WTC11 (cell line): Measurements from ENCODE around the gene OR51E1. TPM values are rescaled to one million over a fixed set of nuclear protein-coding genes. Genes with fewer than 3 reads are reported as not detected.

Experiments
- ATAC-seq: fragments of 200-7000 bp; cut with Tn5 transposase; 2 replicates; pipeline ENCODE4 v1.10.0; 2021; ENCODE audit warnings: mild to moderate bottlenecking, moderate library complexity
- CTCF ChIA-PET: fragments of 300-600 bp; sonication (Branson Sonifier 250); formaldehyde crosslinking; loops from one replicate; lab custom pipeline; 2021; ENCODE audit warnings: antibody characterized with exemption; lab: Charles Lee
- POLR2A ChIA-PET: fragments of 350-600 bp; sonication (Branson Sonifier 250); formaldehyde crosslinking; loops from one replicate; lab custom pipeline; 2021; ENCODE audit warnings: antibody characterized with exemption; lab: Charles Lee
- DNase-seq: peaks from one replicate; pipeline ENCODE4 v3.0.0; 2021; ENCODE audit warnings: low spot score
- H3K27ac Mint-ChIP-seq: 2 replicates; pipeline ENCODE4 v1.8.0; 2021; ENCODE audit warnings: mixed read lengths
- H3K27me3 Mint-ChIP-seq: 2 replicates; pipeline ENCODE4 v1.8.0; 2021; ENCODE audit warnings: low read depth, mild to moderate bottlenecking, moderate library complexity, mixed read lengths
- H3K36me3 Mint-ChIP-seq: 2 replicates; pipeline ENCODE4 v1.8.0; 2021; ENCODE audit warnings: mixed read lengths
- H3K4me1 Mint-ChIP-seq: 2 replicates; pipeline ENCODE4 v1.8.0; 2022; ENCODE audit warnings: mixed read lengths
- H3K4me3 Mint-ChIP-seq: 2 replicates; pipeline ENCODE4 v1.8.0; 2021; ENCODE audit warnings: mild to moderate bottlenecking, moderate library complexity, mixed read lengths
- H3K9me3 Mint-ChIP-seq: 2 replicates; pipeline ENCODE4 v1.8.0; 2021; ENCODE audit warnings: mixed read lengths
- ARID4B ChIP-seq: sonication (generic); formaldehyde crosslinking; IDR thresholded peaks from 2 replicates; pipeline ENCODE4 v1.8.0; 2023; ENCODE audit warnings: missing genetic modification reagents, mild to moderate bottlenecking, borderline replicate concordance
- ATF3 ChIP-seq: sonication (generic); formaldehyde crosslinking; conservative IDR thresholded peaks from 2 replicates; pipeline ENCODE4 v1.8.1; 2022; ENCODE audit warnings: mild to moderate bottlenecking, missing genetic modification reagents
- CBFB ChIP-seq: sonication (generic); formaldehyde crosslinking; IDR thresholded peaks from 2 replicates; pipeline ENCODE4 v1.8.1; 2022; ENCODE audit warnings: mild to moderate bottlenecking, low read depth, missing genetic modification reagents
- EMX1 ChIP-seq: fragments of 250-450 bp; sonication (Bioruptor Pico); IDR thresholded peaks from 2 replicates; pipeline ENCODE4 v1.8.0; 2021; ENCODE audit warnings: mild to moderate bottlenecking
- GRHL2 ChIP-seq: fragments of 250-450 bp; sonication (Bioruptor Pico); IDR thresholded peaks from 2 replicates; pipeline ENCODE4 v1.8.0; 2022; ENCODE audit warnings: mild to moderate bottlenecking, moderate library complexity; ENCODE audit not compliant: insufficient replicate concordance, severe bottlenecking
- GTF2I ChIP-seq: fragments of 250-450 bp; sonication (Bioruptor Pico); conservative IDR thresholded peaks from 2 replicates; pipeline ENCODE4 v1.4.0; 2021; ENCODE audit warnings: mild to moderate bottlenecking
- NR3C1 ChIP-seq: sonication (generic); formaldehyde crosslinking; conservative IDR thresholded peaks from 2 replicates; pipeline ENCODE4 v1.8.1; 2023; ENCODE audit warnings: low read depth, mild to moderate bottlenecking, missing genetic modification reagents
- SP1 ChIP-seq: sonication (generic); formaldehyde crosslinking; conservative IDR thresholded peaks from 2 replicates; pipeline ENCODE4 v1.8.1; 2022; ENCODE audit warnings: missing genetic modification reagents
- TEAD1 ChIP-seq: sonication (generic); formaldehyde crosslinking; IDR thresholded peaks from 2 replicates; pipeline ENCODE4 v1.8.0; 2022; ENCODE audit warnings: mild to moderate bottlenecking, missing genetic modification reagents
- ZBTB21 ChIP-seq: sonication (generic); formaldehyde crosslinking; IDR thresholded peaks from 2 replicates; pipeline ENCODE4 v1.8.1; 2023; ENCODE audit warnings: mild to moderate bottlenecking, missing genetic modification reagents, borderline replicate concordance
- ZNF121 ChIP-seq: sonication (generic); formaldehyde crosslinking; IDR thresholded peaks from 2 replicates; pipeline ENCODE4 v1.8.0; 2023; ENCODE audit warnings: missing genetic modification reagents
- ZNF138 ChIP-seq: sonication (generic); formaldehyde crosslinking; conservative IDR thresholded peaks from 2 replicates; pipeline ENCODE4 v1.8.1; 2022; ENCODE audit warnings: mild to moderate bottlenecking, moderate library complexity, missing genetic modification reagents
- ZNF232 ChIP-seq: sonication (generic); formaldehyde crosslinking; IDR thresholded peaks from 2 replicates; pipeline ENCODE4 v1.8.0; 2022; ENCODE audit warnings: mild to moderate bottlenecking, missing genetic modification reagents
- ZNF317 ChIP-seq: sonication (generic); formaldehyde crosslinking; IDR thresholded peaks from 2 replicates; pipeline ENCODE4 v1.8.1; 2023; ENCODE audit warnings: low read depth, mild to moderate bottlenecking, moderate library complexity, missing genetic modification reagents, borderline replicate concordance
- ZNF423 ChIP-seq: fragments of 250-450 bp; sonication (Bioruptor Pico); IDR thresholded peaks from 2 replicates; pipeline ENCODE4 v2.1.2; 2022; ENCODE audit warnings: mild to moderate bottlenecking, moderate library complexity
- ZNF512 ChIP-seq: sonication (generic); formaldehyde crosslinking; IDR thresholded peaks from 2 replicates; pipeline ENCODE4 v1.8.1; 2022; ENCODE audit warnings: missing genetic modification reagents, borderline replicate concordance
- ZNF671 ChIP-seq: fragments of 250-450 bp; sonication (Bioruptor Pico); IDR thresholded peaks from 2 replicates; pipeline ENCODE4 v1.8.0; 2021; ENCODE audit warnings: mild to moderate bottlenecking
- total RNA-seq: library from RNA; stranded (reverse); gene quantifications from 3 replicates; pipeline ENCODE4 v1.2.3, GENCODE V29; 2021
- TF ChIP-seq, protein P1 (sequence below): fragments of 250-450 bp; sonication (Bioruptor Pico); IDR thresholded peaks from 2 replicates; pipeline ENCODE4 v1.9.0; 2021; ENCODE audit warnings: moderate library complexity, mild to moderate bottlenecking, inconsistent platforms, borderline replicate concordance
- TF ChIP-seq, protein P2 (sequence below): fragments of 200-600 bp; IDR thresholded peaks from 2 replicates; pipeline ENCODE4 v1.8.0; 2022; ENCODE audit warnings: antibody characterized with exemption
- TF ChIP-seq, protein P3 (sequence below): sonication (generic); formaldehyde crosslinking; IDR thresholded peaks from 2 replicates; pipeline ENCODE4 v1.8.0; 2022; ENCODE audit warnings: mild to moderate bottlenecking, missing genetic modification reagents
- TF ChIP-seq, protein P4 (sequence below): sonication (generic); formaldehyde crosslinking; IDR thresholded peaks from 2 replicates; pipeline ENCODE4 v1.8.0; 2023; ENCODE audit warnings: missing genetic modification reagents

The OR51E1 gene
- total RNA-seq, 1 experiment from 2014 or later = not detected

DNA sequence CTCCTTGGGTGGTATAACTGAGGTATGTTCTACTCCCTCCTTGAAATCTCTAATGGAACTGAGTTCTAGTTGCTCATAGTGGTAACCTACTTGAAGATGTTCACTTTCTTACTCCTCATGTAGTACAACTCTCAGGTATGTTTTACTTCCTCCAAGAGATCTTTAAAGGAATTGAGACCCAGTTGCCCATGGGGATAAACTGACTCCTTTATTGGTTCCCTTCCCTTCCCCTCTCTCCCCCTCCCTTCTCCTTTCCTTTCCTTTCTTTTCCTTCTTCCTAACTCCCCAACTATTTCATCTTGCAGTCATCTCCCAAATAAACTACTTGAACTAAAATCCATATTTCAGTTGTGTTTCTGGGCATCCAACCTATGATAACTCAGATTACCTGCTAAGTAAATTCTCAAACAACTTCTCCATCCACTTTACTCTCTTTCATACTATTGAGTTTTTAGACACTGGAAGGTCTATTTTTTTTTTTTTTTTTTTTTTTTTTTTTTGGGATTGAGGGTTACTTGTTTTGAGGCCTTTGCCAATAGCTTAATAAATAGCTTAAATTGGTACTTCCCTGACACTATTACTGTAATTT lies 27.8 kb upstream of the OR51E1 start:
- no peak overlapping the region for H3K4me3 Mint-ChIP-seq
- no peak for ATAC-seq
- CTCF ChIA-PET = no interaction called here
- no peak for DNase-seq
- no peaks in the 10 kb centered on the region for H3K4me1 Mint-ChIP-seq
- POLR2A ChIA-PET = no interaction called here
- H3K36me3 Mint-ChIP-seq = no peaks in the 10 kb centered on the region
- H3K27me3 Mint-ChIP-seq = peaks cover 13% of the 10 kb centered on the region
- TF ChIP-seq ZBTB21 (CRISPR knock-in tag) (no peak), ZNF512 (CRISPR knock-in tag) (no peak), ARID4B (CRISPR knock-in tag) (no peak), ZNF121 (CRISPR knock-in tag) (no peak), ZNF317 (CRISPR knock-in tag) (no peak), ZNF138 (no peak), NR3C1 (no peak), CBFB (CRISPR knock-in tag) (no peak), ZNF423 (no peak), ZNF671 (CRISPR knock-in tag) (no peak)
- TF ChIP-seq, protein P1, sequence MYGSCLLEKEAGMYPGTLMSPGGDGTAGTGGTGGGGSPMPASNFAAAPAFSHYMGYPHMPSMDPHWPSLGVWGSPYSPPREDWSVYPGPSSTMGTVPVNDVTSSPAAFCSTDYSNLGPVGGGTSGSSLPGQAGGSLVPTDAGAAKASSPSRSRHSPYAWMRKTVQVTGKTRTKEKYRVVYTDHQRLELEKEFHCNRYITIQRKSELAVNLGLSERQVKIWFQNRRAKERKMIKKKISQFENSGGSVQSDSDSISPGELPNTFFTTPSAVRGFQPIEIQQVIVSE (CRISPR knock-in tag) = no peak
- TF ChIP-seq, protein P2, sequence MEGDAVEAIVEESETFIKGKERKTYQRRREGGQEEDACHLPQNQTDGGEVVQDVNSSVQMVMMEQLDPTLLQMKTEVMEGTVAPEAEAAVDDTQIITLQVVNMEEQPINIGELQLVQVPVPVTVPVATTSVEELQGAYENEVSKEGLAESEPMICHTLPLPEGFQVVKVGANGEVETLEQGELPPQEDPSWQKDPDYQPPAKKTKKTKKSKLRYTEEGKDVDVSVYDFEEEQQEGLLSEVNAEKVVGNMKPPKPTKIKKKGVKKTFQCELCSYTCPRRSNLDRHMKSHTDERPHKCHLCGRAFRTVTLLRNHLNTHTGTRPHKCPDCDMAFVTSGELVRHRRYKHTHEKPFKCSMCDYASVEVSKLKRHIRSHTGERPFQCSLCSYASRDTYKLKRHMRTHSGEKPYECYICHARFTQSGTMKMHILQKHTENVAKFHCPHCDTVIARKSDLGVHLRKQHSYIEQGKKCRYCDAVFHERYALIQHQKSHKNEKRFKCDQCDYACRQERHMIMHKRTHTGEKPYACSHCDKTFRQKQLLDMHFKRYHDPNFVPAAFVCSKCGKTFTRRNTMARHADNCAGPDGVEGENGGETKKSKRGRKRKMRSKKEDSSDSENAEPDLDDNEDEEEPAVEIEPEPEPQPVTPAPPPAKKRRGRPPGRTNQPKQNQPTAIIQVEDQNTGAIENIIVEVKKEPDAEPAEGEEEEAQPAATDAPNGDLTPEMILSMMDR = no peak
- TF ChIP-seq, protein P3, sequence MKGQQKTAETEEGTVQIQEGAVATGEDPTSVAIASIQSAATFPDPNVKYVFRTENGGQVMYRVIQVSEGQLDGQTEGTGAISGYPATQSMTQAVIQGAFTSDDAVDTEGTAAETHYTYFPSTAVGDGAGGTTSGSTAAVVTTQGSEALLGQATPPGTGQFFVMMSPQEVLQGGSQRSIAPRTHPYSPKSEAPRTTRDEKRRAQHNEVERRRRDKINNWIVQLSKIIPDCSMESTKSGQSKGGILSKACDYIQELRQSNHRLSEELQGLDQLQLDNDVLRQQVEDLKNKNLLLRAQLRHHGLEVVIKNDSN (CRISPR knock-in tag) = no peak
- H3K27ac Mint-ChIP-seq = no peak overlapping the region
- peaks cover 8% of the 10 kb centered on the region for H3K9me3 Mint-ChIP-seq

GRCh38 chr11:4619514-4619913 lies 24.3 kb upstream of the OR51E1 start:
- ChIA-PET CTCF (no interaction called here), POLR2A (no interaction called here)
- Mint-ChIP-seq H3K27ac (no peak overlapping the region), H3K27me3 (peaks cover 9% of the 10 kb centered on the region), H3K4me1 (no peaks in the 10 kb centered on the region), H3K4me3 (no peak overlapping the region), H3K9me3 (peaks cover 20% of the 10 kb centered on the region), H3K36me3 (no peaks in the 10 kb centered on the region; the same call in 1 of the 2 replicates)
- DNase-seq (no peak), ATAC-seq (no peak)
- TF ChIP-seq GRHL2 (no peak), GTF2I (CRISPR knock-in tag) (no peak), ZNF232 (no peak), TEAD1 (no peak), ATF3 (no peak), EMX1 (CRISPR knock-in tag) (no peak), SP1 (CRISPR knock-in tag) (no peak)
- TF ChIP-seq, protein P4, sequence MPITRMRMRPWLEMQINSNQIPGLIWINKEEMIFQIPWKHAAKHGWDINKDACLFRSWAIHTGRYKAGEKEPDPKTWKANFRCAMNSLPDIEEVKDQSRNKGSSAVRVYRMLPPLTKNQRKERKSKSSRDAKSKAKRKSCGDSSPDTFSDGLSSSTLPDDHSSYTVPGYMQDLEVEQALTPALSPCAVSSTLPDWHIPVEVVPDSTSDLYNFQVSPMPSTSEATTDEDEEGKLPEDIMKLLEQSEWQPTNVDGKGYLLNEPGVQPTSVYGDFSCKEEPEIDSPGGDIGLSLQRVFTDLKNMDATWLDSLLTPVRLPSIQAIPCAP (CRISPR knock-in tag) = no peak
